Hepatocyte (in vitro differentiated cells): ENCODE results near the gene NDFIP2.

Experiments used
- EZH2phosphoT487 ChIP-seq: fragments of 200-600 bp; sonication (generic); IDR thresholded peaks from one replicate; pipeline ENCODE4 v1.6.1; 2018; ENCODE audit warnings: antibody characterized with exemption, mild to moderate bottlenecking, low read depth, moderate library complexity; ENCODE audit not compliant: unreplicated experiment, severe bottlenecking
- TF ChIP-seq, protein P1 (sequence below): fragments of 200-600 bp; sonication (generic); IDR thresholded peaks from 2 replicates; pipeline ENCODE4 v1.5.1; 2016; ENCODE audit warnings: antibody characterized with exemption, mild to moderate bottlenecking; ENCODE audit not compliant: poor library complexity

DNA sequence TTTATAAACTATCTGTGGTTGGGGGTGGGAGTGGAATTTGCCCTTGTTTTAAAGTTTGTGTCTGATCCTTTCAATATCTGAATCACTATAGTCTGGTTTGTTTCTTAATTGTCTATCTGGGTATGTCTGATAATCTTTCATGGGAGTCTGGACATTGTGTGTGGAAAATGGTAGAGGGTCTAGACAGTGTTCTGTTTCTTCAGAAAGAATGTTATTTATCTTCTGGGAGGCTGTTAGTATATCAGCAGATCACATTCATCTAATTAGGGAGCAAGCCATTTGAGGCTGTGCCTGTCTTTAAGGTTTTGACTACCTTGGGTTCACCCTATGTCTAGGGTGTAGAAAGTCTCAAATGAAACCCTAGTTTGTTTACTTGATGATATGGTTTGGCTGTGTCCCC lies 110.5 kb downstream of the NDFIP2 start:
- TF ChIP-seq, protein P1, sequence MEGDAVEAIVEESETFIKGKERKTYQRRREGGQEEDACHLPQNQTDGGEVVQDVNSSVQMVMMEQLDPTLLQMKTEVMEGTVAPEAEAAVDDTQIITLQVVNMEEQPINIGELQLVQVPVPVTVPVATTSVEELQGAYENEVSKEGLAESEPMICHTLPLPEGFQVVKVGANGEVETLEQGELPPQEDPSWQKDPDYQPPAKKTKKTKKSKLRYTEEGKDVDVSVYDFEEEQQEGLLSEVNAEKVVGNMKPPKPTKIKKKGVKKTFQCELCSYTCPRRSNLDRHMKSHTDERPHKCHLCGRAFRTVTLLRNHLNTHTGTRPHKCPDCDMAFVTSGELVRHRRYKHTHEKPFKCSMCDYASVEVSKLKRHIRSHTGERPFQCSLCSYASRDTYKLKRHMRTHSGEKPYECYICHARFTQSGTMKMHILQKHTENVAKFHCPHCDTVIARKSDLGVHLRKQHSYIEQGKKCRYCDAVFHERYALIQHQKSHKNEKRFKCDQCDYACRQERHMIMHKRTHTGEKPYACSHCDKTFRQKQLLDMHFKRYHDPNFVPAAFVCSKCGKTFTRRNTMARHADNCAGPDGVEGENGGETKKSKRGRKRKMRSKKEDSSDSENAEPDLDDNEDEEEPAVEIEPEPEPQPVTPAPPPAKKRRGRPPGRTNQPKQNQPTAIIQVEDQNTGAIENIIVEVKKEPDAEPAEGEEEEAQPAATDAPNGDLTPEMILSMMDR = no peak
- no peak for TF ChIP-seq EZH2phosphoT487
